NCI-H146 (cell line): Measurements from ENCODE around the gene MRRF.

ENCODE experiments used
- DNase-seq: peaks from one replicate; lab custom pipeline; 2025; lab: John Stamatoyannopoulos, UW

MRRF gene

DNA sequence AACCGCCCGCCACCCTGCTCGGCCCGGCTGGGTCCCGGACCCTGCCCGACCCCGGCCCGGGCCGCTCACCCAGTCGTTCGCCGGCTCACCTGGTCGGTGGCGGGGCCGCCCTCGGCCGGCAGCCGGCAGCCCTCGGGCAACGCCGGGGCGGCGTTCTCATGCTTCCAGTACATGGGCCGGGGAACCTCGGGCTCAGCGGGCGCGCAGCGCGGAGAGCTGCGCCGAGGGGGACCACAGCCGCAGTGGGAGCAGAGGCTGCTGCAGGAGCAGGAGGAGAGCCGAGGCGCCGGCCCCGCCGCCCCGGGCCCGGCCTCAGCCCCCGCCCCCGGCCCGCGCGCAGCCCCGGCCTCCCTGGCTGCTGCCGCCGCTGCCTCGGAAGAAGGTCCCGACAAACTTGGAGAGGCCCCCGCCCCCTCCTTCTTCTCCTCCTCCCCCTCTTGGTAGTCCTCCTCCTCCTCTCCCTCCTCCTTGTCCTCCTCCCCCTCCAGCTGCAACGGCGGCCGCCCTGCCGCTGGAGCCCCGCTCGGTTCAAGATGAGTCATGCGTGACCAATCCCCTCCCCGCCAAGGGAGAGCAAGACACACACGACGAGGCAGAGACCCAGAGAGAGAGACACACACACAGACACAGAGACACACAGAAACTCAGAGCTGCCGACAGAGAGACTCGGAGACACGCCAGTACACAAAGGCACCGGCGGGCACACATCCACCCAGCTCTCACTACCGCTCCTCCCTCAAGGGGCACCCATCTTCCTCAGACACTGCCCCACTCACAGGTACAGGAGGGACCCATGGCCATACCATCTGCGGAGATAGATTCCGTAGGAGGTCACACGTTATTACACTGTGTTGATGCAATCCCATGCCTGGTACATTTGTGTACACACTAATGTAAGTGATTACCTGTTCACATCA, 35.9 kb upstream of the MRRF start, which contains the start of gene LHX6:
TSS of gene LHX6 (minus strand) at position 390 of the 917 bp plus-strand sequence. CDS start at position 173, 217 bp downstream.
- DNase-seq: peak; percentile 12

GRCh38 chr9:122229485-122229837, 35.2 kb upstream of the MRRF start:
- DNase-seq: no peak

GRCh38 chr9:122232796-122233306, 31.8 kb upstream of the MRRF start:
- DNase-seq: no peak

DNA sequence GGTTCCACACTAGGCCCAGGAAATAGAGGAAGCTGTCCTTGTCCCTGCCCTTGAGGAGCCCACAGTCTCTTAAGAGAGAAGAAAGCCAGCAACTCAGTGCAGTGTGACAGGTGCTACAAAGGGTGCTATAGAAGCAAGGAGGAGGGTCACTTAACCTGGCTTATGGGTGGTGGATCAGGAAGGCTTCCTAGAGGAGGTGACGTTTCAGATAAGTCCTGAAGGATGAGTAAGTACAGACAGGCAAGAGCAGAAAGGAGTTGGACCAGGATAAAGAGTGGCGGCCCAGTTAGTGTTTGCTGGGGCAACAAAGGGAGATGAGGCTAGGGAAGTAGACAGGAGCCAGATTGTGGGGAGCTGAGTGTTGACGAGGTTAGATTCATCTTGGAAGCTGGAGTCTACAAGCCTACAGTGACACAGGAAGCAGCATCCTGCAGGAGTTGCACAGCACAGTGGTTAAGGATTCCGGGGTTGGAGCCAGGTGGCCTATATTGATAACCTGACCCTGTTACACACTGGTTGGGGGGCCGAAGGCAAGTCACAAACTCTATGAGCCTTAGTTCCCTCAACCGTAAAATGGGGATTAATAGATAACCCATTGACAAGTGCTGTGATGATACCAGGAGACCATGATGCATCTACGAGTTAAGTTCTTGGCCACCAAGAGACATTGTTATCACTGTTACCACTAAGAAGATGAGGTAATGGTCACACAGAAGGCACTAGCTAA, 30.5 kb upstream of the MRRF start:
- no peak for DNase-seq

DNA sequence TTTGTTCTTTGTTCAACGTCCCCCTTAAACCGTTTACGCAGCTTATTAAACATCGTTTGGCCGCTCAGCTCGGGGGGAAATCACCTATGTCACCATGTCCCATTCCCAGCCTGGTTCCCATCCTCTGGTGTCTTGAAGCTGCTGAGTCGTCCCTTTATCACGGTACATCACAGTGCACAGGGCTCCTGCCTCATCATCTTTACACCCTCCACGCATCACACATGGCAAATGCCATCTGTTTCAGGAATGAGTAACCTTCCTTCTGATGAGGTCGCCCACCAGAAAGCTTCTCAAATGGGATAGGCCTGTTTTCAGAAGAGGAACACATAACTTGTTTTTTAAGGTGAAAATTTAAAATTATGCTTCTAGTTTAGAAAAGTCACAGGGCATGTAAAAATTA, 28.0 kb upstream of the MRRF start:
- no peak for DNase-seq

DNA sequence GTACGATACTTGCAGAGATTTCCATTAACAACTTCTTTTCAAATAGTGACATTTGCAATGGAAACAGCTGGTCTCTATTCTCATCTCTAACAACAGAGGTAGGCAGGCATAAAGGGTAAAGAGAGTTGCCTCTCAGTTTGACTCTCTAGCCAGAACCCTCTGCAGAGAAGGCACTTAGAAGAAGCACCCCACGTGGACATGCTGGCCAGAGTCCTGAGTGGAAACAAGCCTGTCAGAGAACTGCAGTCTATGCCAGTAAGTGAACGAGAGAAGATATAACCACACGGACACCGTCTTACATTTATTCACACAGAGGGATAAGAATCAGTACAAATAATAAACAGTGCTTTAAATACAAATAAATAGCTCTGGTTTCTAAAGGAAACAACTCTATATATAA, 25.0 kb upstream of the MRRF start:
- DNase-seq: no peak

- no peak for DNase-seq
Observed at GRCh38 chr9:122244349-122244748, 20.3 kb upstream of the MRRF start.

DNA sequence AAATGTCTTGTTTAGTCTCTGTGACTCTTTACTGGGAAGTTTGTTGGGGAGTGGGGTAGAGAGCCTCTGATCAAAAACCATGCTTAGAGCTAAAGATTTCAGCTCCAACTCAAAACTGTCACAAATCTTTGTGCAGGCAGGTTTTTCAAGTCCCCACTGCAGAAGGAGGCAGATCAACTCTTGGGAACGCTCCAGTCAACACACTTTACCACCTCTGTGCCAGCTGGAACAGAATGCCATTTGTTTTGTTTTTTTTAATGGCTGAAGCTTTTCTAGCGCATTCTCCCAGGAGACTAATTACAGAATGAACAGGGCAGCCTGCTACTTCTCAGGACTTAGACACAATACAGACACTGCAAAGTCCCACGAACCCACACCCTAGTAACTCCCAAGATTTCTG, 18.0 kb upstream of the MRRF start:
- DNase-seq: no peak

DNA sequence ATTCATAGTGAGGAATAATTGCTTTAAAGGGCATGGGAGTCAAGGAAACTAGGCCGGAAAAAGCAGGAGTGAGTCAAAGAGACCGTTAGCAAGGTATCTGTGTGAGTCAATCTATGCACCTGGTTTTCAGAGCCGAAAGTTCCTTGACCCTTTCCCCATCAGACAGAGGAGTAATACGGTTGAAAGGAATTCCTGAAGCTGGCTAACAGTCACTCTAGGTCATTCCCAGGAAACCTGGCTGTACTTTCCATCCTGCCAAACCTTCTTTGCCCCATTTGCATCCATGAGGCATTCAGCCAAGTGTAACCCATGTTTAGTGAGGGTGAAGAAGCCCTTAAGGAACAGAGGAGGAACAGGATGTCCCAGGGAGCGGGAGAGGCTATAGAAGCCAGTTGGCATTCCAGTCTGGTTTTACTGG, 16.2 kb upstream of the MRRF start:
- DNase-seq: no peak

DNA sequence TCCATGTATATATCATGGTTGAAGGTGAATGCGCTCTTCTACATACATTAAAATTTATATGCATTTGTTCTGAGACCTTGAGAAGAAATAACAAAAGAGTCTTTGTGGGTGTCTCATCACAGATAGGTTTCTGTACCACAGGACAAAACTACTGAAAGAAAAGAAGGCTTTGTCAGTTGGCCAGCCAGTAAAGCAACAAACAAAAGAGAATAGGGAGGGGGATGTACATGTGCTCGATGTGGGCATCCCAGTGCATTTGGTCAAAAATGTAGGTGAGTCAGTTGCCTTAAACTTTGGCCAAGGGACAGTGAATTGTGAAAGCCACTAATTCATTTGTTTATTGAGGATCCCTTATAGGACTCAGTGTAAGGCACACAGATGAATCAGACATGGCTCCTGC, 13.3 kb upstream of the MRRF start:
- DNase-seq: no peak

- DNase-seq: no peak
Observed at GRCh38 chr9:122252796-122253195, 11.9 kb upstream of the MRRF start.

DNA sequence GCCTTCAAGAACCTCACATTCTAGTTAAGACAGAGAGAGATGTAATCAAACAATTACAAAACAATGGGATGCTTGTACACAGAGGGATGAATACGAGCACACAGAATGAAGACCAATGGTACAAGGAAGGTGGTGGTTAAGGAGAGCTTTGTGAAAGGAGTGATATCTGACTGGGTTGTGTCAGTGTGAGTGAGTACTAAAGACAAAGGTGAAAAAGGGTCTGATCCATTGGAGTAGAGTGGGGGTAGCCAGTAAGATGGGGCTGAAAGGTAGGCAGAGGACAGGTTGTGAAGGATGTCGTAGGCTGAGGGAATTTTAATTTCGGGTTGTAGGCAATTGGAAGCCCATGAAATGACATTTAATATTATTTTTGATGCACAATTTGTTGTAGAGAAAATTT, 9.9 kb upstream of the MRRF start:
- no peak for DNase-seq

DNA sequence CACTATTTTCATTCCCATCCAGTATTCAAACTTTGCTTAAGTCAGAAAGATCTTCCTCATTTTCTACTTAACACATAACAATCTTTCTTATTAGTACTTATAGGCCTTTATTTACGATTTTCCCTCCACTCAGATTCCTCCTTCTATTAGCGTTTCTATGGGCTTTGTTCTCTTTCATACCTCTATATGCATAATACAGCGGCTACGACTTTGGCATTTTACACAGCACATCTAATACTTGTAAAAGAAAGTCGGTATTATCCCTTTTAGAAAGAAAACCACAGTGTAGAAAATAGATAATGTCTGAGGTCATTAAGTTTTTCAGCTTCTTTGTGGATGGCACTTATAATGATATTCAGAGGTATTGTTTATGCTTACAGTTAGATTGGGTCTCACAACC, 8.5 kb upstream of the MRRF start:
- DNase-seq: no peak

- no peak for DNase-seq
Observed at GRCh38 chr9:122258886-122259415, 5.7 kb upstream of the MRRF start.

- no peak for DNase-seq
Observed at GRCh38 chr9:122261469-122261881, 3.2 kb upstream of the MRRF start.

GRCh38 chr9:122262073-122262472, 2.6 kb upstream of the MRRF start:
- no peak for DNase-seq

DNA sequence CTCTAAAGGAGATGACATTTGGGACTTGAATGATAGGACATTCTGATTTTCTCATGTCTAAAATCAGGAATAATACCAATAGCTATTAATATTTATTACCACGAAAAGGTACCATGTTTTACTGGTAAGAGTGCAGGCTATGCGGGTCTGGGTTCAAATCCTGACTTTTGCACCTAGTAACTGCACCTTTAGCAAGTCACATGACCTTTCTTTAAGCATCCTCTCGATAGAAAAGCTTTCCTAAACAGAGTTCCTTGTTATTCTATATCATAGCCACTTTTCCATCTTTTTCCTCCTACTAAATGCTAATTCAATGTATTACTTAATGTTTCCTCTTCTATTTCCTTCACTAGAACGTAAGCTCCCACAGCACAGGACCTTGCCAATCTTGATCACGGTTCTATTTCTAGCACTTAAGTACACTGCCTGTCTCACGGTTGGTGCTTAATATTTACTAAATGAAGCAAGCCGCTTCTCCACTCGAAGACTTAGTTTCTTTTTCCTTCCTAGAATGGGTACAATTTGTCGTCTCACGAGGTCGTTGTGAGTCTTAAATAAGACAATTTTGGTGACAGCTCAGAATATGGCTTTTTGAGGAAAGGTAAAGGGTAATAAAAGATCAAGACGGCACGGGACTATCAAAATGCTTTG, 858 bp upstream of the MRRF start:
- peak; percentile 0 for DNase-seq

GRCh38 chr9:122265149-122265915, 650 bp downstream of the MRRF start:
- peak; percentile 38 for DNase-seq

- no peak for DNase-seq
Observed at GRCh38 chr9:122268041-122268814, 3.5 kb downstream of the MRRF start.

DNA sequence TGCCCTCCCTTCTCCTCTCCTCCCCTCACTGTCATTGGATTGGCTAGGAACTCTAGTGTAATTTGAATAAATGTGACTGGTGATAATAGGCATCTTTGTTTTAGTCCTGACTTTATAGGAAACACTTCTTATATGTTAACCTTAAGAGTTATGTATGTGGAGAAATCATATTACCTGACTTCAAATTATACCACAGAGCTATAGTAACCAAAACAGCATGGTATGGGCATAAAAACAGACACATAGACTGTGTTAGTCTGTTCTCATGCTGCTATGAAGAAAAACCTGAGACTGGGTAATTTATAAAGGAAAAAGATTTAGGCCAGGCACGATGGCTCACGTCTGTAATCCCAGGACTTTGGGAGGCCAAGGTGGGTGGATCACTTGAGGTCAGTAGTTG, 9.4 kb downstream of the MRRF start:
- no peak for DNase-seq

GRCh38 chr9:122276096-122276495, 11.4 kb downstream of the MRRF start:
- no peak for DNase-seq
